Peyer's patch (tissue), 4 donors: ENCODE results near the gene SOX30. TPM values are rescaled to one million over a fixed set of nuclear protein-coding genes. Genes with fewer than 3 reads are reported as not detected.

ENCODE experiments used
- DNase-seq, 3 donors: peaks; one replicate each; pipeline ENCODE4 v3.0.0-alpha.2; 2017 to 2019
- H3K27ac ChIP-seq, 4 donors: fragments of 200-600 bp; sonication (generic); one replicate each; pipeline ENCODE4 v1.5.1; 2016 to 2019
- H3K27me3 ChIP-seq, 2 donors: fragments of 200-600 bp; sonication (generic); one replicate each; pipeline ENCODE4 v1.5.1; 2019
- H3K36me3 ChIP-seq, 3 donors: fragments of 200-600 bp; sonication (generic); one replicate each; pipeline ENCODE4 v1.5.1; 2016 to 2019
- H3K4me1 ChIP-seq, 4 donors: fragments of 200-600 bp; sonication (generic); one replicate each; pipeline ENCODE4 v1.5.1; 2016 to 2019
- H3K4me3 ChIP-seq, 4 donors: fragments of 200-600 bp; sonication (generic); 1 replicate in 3 of 4; 2 replicates in 1 of 4; pipeline ENCODE4 v1.5.1; 2016 to 2019; ENCODE audit warnings: mild to moderate bottlenecking in 1 of 4
- H3K9me3 ChIP-seq, 4 donors: fragments of 200-600 bp; sonication (generic); one replicate each; pipeline ENCODE4 v1.5.1; 2016 to 2019; ENCODE audit warnings: mild to moderate bottlenecking in 1 of 4
- CTCF ChIP-seq, 6 experiments: fragments of 450-650 bp in 4 of 6; fragments of 200-600 bp in 2 of 6; sonication (generic) in 1 of 6; IDR thresholded peaks; one replicate each; pipeline ENCODE4 v1.5.1; 2017 to 2019; ENCODE audit warnings: antibody characterized with exemption in 6 of 6, mild to moderate bottlenecking in 3 of 6, moderate library complexity in 1 of 6
- POLR2A ChIP-seq, 2 donors: fragments of 450-650 bp; IDR thresholded peaks; one replicate each; pipeline ENCODE4 v1.5.1; 2017; ENCODE audit warnings: antibody characterized with exemption in 2 of 2, mild to moderate bottlenecking in 2 of 2, moderate library complexity in 2 of 2
- total RNA-seq, 4 donors: library from RNA; depleted of rRNA; stranded (reverse); fragments of >200 nt; gene quantifications; one replicate each; pipeline ENCODE4 v1.1.0, GENCODE V29; 2016

The SOX30 gene
- total RNA-seq, 4 donors from 2014 or later = 0.66 to 1.8 TPM; not detected in 2

- Histone ChIP-seq H3K36me3 (no peaks in the 10 kb centered on the region), H3K9me3 (no peaks in the 10 kb centered on the region), H3K4me1 (peaks cover 0 to 8% (median 0%) of the 10 kb centered on the region in 4 donors), H3K27ac (no peak overlapping the region), H3K4me3 (no peak overlapping the region), H3K27me3 (no peaks in the 10 kb centered on the region)
- no peak for DNase-seq
- no peak for TF ChIP-seq CTCF (IDR thresholded peaks at IDR 0.05)
- TF ChIP-seq POLR2A (IDR thresholded peaks at IDR 0.05) = no peak
These were observed 20.7 kb upstream of the SOX30 start for GRCh38 chr5:157672976-157673375.

DNA sequence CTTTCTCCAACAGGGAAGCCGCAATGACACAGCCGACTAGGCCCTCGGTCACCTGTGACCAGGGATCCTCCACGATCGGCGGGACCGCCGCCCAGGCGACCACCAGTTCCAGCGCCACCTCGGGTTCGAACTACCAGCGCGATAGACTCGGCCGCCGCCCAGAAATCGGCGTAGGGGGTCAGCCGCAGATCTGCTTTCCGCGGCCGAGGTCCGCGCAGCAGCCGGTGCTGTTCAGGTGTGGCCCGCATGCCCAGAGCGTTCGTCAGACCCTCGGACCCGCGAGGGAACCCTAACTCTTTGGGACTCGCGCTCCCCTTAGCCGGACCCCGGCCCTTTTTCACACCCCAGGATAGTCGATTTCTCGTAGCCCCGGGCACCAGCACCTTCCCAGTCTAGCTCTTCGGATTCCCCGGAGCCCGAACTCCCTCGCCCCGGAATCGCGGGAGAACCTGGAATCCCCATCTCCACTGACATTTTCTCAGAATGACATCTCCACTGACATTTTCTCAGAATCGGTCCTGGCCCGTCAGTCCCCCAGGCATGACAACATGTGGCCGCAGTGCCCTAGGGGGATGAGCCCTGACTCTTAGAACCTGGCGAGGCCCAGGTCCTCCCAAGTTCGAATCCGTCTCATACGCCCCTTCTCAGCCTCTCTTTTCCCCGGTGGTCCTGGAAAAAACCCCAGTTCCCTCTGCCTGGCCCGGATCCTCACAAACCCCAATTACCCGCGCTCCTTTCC is 19.5 kb upstream of the SOX30 start:
- no peak for DNase-seq
- peaks cover 0 to 8% (median 0%) of the 10 kb centered on the region in 4 donors for H3K4me1 ChIP-seq
- H3K27ac ChIP-seq = peak overlapping the region in 3 of 4 donors; percentile 65 to 86 (median 67)
- peak overlapping the region; percentile 52 to 79 (median 57) for H3K4me3 ChIP-seq
- TF ChIP-seq POLR2A (IDR thresholded peaks at IDR 0.05) = no peak
- no peak for TF ChIP-seq CTCF (IDR thresholded peaks at IDR 0.05)
- no peaks in the 10 kb centered on the region for H3K27me3 ChIP-seq
- no peaks in the 10 kb centered on the region for H3K9me3 ChIP-seq
- H3K36me3 ChIP-seq = no peaks in the 10 kb centered on the region

- H3K36me3 ChIP-seq = no peaks in the 10 kb centered on the region
- peak within 1 kb of the TSS; percentile 27 to 86 (median 66) for H3K27ac ChIP-seq
- peak within 1 kb of the TSS; percentile 52 to 79 (median 57) for H3K4me3 ChIP-seq
- H3K9me3 ChIP-seq = no peaks in the 10 kb centered on the region
- peak; percentile 28 to 77 (median 77) for DNase-seq
- TF ChIP-seq POLR2A (IDR thresholded peaks at IDR 0.05) (peak; percentile 28 to 80), CTCF (IDR thresholded peaks at IDR 0.05) (peak in 1 of 6 experiments; percentile 22)
- no peaks in the 10 kb centered on the region for H3K27me3 ChIP-seq
- peaks cover 0 to 8% (median 0%) of the 10 kb centered on the region in 4 donors for H3K4me1 ChIP-seq
These were observed 18.7 kb upstream of the SOX30 start, which contains the start of gene C5orf52 for GRCh38 chr5:157670662-157671591. Gene C5orf52, plus strand, starts transcription at chr5:157671533. Its CDS starts 82 bp downstream, at chr5:157671615.

- Histone ChIP-seq H3K4me3 (no peak overlapping the region), H3K9me3 (no peaks in the 10 kb centered on the region), H3K27ac (peak overlapping the region in 1 of 4 donors; percentile 86), H3K36me3 (no peaks in the 10 kb centered on the region), H3K27me3 (no peaks in the 10 kb centered on the region), H3K4me1 (peaks cover 0 to 8% (median 0%) of the 10 kb centered on the region in 4 donors)
- DNase-seq = no peak
- no peak for TF ChIP-seq CTCF (IDR thresholded peaks at IDR 0.05)
- TF ChIP-seq POLR2A (IDR thresholded peaks at IDR 0.05) = no peak
These were observed 17.5 kb upstream of the SOX30 start for GRCh38 chr5:157669701-157670097.

DNA sequence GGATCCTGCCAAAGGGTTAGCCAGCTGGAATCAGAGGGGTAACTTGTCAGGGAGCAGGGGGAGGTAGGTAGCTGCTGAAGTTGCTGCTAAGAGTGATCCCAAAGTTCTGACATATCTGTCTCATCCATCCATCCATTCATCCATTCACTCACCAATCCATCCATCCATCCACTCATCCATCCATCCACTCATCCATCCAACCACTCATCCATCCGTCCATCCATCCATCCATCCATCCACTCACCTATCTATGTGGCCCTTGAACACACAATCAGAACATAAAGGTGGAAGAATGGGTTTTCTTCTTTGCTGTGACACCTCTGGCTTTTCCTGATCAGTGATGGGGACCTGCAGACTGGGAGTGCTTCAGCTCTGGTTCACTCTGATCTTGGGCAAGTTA is 16.1 kb upstream of the SOX30 start:
- Histone ChIP-seq H3K4me1 (peaks cover 0 to 8% (median 0%) of the 10 kb centered on the region in 4 donors), H3K27ac (no peak overlapping the region), H3K9me3 (no peaks in the 10 kb centered on the region), H3K27me3 (no peaks in the 10 kb centered on the region), H3K36me3 (no peaks in the 10 kb centered on the region), H3K4me3 (no peak overlapping the region)
- TF ChIP-seq CTCF (IDR thresholded peaks at IDR 0.05) = no peak
- no peak for TF ChIP-seq POLR2A (IDR thresholded peaks at IDR 0.05)
- no peak for DNase-seq
